Left renal cortex interstitium (tissue), 4 donors: ENCODE results near the gene TPI1. TPM values are rescaled to one million over a fixed set of nuclear protein-coding genes. Genes with fewer than 3 reads are reported as not detected.
A peak's percentile ranks its signal among the peaks of the same experiment; 100 is the strongest.
"Not testable (repeated sequence)": the region's sequence is repeated elsewhere in the genome, so short reads cannot be mapped to it uniquely, and the experiment has no call there.

ENCODE experiments used
- DNase-seq, 4 donors: peaks; one replicate each; pipeline ENCODE4 v3.0.0-alpha.2; 2013; ENCODE audit warnings: low read depth in 4 of 4, low spot score in 2 of 4, missing footprints in 1 of 4
- polyA plus RNA-seq, 4 donors: library from polyadenylated mRNA; unstranded; fragments of 120-200 nt; gene quantifications; one replicate each; pipeline ENCODE4 v1.2.1, GENCODE V29; 2013; ENCODE audit not compliant: insufficient read length in 4 of 4

The TPI1 gene
- polyA plus RNA-seq, 4 donors: 518 to 618 (median 580) TPM

DNA sequence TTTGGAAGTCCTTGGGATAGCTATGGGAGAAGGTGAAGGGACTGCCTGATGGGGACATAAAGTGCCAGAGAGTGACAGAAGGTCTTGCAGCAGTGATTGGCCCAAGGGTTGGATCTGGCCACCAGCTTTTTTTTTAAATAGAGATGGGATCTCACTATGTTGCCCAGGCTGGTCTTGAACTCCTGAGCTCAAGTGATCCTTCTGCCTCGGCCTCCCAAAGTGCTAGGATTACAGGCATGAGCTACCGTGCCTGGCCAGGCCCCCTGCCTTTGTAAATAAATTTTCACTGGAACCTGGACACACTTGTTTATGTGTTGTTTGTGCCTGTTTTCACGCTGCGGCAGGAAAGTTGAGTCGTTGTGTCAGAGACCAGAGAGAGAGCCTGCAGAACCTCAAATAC lies 2.0 kb upstream of the TPI1 start:
- DNase-seq: not testable (repeated sequence)

DNA sequence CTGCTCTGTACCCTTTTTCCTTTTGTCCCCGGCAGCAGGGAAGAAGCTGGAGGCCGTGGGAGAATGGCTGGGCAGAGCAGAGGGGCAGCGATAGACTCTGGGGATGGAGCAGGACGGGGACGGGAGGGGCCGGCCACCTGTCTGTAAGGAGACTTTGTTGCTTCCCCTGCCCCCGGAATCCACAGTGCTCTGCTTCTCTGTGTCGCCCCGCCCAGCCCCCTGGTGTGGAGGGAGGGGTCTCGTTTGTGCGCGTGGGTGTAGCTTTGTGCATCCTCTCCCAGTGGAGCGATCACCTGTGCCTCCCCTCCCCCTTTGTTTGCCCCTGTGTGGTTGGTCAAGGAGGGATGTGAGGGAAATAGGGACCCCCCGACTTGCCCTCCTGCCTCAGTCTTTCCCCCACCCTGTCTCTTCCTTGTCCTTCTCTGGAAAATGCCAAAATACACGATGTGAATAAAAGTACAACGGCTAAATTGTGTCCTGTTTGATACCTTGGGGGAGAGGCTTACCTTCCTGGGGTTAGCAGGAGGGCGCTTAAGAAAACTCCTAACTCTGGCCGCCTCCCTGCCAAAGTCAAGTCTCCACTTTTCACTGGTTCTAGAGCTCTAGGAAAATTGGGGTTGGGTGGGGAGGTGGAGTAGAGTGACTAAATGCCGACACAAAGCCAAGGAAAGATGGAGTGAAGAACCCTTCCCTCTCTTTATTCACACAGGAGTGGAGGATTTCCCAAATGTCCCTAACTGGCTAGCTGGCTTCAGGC lies 990 bp upstream of the TPI1 start:
- no peak for DNase-seq

DNA sequence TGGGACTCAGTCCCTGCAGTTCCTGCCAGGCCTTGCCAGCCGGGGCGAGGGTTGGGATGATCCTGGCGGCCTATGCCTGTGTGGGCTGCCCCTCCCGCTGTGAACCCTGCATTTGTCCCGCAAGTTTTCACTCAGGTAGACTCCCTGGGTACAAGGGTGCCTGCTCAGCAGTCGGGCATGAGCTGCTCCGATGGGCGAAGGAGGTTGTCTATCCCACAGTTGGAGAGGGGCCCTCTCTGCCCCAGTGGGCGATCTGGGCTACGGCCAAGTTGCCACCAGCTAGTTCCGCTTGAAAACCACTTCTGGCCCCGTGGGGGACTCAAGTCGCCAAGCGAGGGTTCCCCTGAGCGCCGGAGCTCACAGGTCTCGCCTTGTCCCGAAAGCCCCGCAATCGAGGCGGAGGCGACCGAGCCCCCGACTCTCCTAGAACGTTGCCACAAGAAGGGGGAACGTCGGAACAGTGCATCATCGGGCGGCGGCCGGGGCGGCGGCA lies 365 bp upstream of the TPI1 start:
- no peak for DNase-seq

DNA sequence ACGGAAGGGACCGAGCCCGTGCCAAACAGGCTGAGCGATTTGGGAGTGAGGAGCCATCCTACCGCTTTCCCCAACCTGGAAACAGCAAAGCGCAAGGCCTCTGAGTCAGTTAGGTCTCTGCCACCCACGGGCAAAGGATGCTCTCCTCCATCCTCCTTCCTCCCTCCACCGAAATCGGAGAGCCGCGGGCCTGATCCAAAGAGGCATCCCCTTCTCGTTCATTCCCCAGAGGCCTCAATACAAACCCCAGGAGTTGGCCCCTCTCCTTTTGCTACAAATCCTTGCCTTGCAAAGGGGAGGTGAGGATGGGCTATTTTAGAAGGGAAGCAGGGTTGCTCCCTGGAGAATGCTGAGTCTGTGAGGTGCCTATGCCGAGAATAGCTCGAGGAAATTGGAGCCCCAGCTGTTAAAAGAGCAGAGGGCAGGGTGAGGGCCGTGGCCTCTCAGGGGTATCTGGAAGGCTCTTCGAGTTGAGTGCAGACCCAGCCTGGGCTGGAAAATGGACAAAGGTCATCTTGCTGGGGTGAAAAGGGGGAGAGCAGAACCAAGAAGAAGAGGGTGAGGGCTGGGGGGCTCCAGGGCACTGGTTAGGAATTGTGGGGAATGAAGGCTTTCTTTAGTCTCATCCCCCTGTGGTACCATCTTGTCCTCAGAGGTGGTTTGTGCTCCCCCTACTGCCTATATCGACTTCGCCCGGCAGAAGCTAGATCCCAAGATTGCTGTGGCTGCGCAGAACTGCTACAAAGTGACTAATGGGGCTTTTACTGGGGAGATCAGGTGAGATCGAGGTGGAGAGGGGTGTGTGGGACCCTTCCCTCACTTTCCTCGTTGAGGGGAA lies 1.1 kb downstream of the TPI1 start:
- no peak for DNase-seq

DNA sequence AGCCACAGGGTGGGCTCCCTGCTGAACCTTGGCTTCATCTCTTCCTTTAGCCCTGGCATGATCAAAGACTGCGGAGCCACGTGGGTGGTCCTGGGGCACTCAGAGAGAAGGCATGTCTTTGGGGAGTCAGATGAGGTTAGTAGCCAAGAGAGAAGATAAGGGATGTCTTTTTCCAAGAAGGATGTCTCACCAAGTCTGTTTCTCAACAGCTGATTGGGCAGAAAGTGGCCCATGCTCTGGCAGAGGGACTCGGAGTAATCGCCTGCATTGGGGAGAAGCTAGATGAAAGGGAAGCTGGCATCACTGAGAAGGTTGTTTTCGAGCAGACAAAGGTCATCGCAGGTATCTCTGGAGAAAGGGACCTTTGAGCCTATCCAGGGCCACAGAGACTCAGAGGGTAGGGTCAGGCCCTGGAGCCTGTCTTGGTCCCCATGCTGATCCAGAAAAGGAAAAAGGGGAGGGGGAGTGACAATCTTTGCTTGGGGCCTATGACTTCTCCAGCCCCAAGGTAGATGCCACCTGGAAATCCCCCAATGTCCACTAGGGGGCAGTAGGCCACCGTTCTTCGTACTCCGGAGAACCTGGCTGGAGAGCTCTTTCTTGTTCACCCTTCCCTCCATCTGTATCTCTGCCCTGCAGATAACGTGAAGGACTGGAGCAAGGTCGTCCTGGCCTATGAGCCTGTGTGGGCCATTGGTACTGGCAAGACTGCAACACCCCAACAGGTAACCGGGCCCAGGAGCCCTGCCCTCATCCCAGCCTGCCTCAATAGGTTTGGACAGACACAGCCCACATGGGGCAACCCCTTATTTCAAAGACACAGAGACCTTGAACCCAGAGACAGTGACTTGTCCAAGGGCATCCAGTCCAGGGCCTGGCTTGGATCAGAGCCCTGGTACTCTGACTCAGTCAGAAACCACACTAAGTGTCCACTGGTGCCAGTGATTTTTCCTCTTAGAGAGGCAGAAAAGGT lies 2.0 kb downstream of the TPI1 start:
- peak in 2 of 4 donors; percentile 54 to 80 for DNase-seq

DNA sequence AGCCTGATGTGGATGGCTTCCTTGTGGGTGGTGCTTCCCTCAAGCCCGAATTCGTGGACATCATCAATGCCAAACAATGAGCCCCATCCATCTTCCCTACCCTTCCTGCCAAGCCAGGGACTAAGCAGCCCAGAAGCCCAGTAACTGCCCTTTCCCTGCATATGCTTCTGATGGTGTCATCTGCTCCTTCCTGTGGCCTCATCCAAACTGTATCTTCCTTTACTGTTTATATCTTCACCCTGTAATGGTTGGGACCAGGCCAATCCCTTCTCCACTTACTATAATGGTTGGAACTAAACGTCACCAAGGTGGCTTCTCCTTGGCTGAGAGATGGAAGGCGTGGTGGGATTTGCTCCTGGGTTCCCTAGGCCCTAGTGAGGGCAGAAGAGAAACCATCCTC lies 3.0 kb downstream of the TPI1 start:
- not testable (repeated sequence) for DNase-seq

DNA sequence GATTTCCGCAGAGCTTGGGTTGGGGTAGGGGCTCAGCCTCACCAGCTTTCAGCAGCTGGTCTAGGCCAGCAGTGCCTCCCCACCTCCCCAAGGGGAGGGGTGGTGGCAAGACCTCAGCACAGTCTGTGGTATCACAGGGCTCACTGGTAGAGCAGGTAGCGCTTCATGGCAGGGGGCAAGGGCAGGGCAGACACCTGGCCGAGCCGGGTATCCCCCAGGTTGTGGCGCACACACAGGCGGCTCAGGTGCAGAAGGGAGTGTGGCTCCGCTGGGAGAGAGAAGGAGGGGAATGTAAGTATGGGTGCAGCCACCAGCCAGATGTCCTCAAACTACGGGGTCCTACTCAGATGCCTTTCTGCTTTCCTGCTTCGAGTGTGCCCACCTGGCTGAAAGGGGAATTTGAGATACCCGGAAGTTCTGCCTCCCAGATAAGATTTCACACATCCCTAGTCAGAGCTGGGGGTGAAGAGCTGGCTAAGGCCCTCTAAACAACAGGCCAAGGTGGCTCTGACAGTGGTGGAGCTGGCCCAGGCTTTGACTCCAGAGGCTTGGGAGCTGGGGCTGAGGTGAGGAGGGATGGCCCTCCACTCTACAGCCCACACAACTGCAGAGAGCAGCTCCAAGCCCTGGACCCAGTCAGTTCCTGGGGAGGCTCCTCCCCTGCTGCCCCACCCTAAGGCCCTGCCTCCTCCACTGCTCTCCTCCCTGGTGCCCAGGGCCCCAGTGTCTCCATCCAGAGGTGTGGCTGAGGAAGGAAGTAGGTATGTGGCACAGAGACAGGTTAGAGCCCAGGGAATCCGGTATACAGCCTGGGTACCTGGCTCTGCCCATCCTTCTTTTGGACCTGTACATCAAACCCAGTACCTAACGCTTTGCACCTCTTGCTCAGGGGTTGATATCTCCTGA lies 4.0 kb downstream of the TPI1 start:
- no peak for DNase-seq

DNA sequence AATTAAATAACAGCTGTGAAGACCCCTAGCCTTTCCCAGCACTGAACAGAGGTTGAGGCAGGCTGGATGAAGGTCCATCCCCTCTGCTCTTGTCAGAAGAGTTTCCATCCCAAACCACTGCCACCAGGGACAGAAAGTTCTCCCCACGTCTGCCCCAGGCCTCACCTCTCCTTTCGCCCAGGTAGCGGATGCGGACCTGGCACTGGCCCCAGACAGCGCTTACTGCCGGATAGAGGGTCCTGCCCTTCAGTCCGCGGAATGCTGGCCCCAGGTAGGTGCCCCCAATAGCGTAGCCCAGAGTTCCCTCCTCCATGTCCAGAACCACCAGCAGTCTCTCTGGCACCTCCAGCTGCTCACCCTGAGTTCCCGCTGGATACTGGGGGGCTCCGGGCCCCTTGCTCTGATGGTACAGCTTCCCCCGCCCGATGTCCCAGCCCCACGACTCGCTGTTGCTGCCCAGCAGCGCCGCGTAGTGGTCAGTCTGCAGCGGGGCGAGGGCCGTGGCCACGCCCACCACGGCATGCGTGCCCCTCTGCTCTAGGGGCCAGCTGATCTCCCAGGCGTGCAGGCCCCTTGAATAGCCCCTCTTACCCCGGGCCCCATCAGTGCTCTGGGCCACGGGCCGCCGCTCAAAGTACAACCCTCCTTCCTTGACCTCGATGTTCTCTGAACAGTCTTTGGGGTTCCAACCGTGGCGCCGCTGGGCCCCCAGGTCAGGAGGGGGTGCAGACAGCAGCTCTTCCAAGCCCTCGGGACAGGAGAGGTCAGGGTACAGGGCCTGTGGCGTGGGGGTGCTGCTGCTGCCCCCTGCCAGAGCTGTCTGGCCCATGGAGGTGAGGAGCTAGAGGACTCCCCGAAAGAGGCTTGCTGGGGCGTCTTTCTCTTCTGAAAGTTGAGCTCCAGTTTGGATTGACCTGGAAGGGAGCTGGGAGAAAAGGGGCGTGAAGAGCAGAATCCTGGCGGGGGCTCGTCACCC lies 5.0 kb downstream of the TPI1 start:
- DNase-seq: peak in 1 of 4 donors; percentile 77

DNA sequence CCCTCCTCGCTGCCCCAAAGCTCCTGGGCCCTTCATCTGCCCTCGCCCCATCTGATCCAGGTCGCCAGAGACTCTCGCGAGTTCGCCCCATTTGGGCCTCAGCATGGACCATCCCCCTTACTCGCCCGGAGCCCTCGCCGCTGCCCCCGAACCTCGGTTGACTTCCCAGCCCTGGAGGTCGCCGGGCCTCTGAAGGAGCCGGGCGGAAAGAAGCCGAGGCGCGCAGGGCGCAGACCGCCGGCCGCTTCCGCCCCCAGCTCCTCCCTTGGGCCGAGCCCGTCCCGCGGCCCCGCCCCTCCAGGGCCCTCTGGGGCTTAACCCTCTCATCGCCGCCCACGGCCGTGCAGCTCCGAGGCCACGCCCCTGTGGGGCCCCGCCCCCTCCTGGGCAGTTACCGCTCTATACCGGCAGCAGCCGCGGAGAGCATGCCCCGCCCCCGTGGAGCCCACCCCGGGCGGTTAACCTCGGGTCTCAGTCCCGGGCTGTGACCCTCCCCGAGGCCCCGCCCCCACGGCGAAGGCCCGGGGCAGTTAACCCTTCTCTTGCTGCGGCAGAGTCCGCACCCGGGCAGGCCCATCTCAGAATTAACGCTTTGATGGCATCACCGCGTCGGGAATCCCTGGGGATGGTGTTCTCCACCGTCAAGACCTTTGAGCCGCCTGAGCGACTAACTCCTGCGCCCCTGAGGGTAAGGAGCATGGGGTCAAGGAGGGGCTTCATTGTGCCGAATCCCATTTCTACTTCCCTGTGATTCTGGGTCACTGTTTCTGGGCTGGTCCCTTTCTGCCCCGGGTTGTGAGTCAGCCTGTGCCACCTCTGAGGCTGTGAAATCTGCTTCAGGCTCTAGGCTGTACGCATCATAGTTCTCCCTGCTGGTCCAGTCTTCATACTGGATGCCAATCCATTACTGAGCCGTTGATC lies 6.0 kb downstream of the TPI1 start, which contains the start of gene SPSB2:
Gene SPSB2 (minus strand): TSS at position 210 of the 921 bp plus-strand sequence. CDS start 402 bp downstream, outside the sequence.
- DNase-seq: peak; percentile 84 to 97 (median 96)

DNA sequence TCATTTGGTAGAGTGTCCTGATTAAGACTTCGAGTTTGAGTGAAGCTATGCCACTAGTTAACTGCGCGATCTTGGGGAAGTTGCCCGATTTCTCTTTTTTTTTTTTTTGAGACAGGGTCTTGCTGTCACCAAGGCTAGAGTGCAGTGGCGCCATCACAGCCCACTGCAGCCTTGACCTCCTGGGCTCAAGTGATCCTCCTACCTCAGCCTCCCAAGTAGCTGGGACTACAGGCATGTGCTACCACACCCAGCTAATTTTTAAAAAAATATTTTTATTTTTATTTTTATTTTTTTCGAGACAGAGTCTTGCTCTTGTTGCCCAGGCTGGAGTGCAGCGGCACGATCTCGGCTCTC lies 6.7 kb downstream of the TPI1 start:
- not testable (repeated sequence) for DNase-seq

DNA sequence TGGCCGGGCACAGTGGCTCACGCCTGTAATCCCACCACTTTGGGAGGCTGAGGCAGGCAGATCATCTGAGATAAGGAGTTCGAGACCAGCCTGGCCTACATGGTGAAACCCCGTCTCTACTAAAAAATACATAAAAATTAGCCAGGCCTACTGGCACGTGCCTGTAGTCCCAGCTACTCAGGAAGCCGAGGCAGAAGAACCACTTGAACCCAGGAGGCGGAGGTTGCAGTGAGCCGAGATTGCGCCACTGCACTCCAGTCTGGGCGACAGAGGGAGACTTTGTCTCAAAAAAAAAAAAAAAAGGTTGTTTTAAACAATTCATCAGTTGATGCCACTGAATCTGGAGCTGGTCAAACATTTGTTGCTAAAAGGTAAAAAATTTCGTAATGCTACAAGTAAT lies 12.5 kb downstream of the TPI1 start:
- not testable (repeated sequence) for DNase-seq

DNA sequence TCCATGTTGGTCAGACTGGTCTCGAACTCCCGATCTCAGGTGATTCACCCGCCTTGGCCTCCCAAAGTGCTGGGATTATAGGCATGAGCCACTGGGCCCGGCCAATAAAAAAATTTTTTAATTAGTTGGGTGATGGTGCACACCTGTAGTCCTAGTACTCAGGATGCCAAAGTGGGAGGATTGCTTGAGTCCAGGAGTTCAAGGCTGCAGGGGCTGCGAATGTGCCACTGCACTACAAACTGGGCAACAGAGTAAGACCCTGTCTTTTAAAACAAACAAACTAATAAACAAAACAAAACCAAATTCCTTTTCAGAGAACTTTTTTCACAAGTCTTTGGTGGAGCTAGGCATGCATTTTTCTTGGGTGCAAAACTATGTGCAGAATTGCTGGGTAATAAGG lies 15.9 kb downstream of the TPI1 start:
- no peak for DNase-seq

DNA sequence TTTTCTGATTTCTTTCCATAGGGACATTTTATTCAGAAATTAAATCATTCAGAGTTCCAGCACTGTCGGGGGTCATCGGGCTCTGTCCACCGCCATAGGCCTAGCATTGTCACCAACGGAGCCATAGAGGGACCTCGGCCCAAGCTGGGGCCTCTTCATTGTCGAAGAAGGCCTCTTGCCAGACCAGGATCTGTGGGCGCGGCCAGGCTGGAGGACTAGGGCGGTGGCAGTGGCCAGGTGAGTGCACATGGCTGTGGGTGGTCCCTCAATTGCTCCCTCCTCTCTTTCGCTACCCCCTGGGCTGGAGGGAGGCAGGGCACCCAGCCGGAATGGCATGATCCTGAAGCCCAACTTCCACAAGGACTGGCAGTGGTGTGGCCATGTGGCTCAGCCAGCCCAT lies 16.4 kb downstream of the TPI1 start:
- DNase-seq: no peak

DNA sequence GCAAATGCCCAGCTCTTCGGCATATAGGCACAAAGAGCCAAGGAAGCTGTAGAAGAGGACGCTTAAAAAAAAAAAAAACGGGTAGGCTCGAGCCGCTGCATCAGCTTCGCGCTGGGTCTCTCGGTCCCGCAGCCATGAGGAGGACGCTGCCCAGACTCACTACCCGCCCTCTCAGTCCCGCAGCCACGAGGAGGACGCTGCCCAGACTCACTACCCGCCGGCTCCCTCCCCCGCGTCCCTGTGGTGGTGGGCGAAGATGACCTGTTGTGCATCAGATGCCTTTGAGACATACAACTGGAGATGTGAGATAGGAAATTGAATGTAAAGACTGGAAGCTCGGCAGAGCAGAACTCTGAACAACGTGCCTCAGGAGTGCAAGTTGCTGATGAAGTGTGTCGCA lies 17.2 kb downstream of the TPI1 start:
- no peak for DNase-seq

DNA sequence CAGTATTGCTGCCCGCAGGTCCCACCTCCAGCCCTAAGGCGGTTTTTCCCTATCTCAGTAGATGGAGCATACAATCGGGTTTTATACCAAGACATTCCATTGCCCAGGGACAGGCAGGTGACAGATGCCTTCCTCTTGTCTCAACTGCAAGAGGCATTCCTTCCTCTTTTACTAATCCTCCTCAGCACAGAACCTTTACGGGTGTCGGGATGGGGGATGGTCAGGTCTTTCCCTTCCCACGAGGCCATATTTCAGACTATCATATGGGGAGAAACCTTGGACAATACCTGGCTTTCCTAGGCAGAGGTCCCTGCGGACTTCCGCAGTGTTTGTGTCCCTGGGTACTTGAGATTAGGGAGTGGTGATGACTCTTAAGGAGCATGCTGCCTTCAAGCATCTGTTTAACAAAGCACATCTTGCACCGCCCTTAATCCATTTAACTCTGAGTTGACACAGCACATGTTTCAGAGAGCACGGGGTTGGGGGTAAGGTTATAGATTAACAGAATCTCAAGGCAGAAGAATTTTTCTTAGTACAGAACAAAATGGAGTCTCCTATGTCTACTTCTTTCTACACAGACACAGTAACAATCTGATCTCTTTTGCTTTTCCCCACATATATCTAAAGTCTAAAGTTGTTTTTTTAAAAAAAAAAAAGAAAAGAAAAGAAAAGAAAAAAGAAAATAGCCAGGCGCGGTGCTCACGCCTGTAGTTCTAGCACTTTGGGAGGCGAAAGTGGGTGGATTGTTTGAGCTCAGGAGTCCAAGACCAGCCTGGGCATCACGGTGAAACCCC lies 19.1 kb downstream of the TPI1 start:
- DNase-seq: not testable (repeated sequence)

DNA sequence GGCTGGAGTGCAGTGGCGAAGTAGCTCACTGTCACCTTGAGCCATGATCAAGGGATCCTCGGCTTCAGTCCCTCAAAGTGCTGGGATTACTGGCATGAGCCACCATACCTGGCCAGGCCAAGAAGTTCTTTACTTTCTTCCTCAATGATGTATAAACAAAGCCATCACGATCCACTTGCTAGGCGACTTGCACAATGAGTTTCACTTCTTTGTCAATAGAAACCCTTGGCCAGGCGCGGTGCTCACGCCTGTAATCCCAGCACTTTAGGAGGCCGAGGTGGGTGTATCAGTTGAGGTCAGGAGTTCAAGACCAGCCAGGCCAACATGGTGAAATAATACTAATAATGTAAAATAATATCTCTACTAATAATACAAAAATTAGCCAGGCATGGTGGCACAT lies 20.1 kb downstream of the TPI1 start:
- DNase-seq: no peak
